SK-N-SH (cell line): ENCODE results near the gene DNAH7. TPM values are rescaled to one million over a fixed set of nuclear protein-coding genes. Genes with fewer than 3 reads are reported as not detected.

Experiments used
- CTCF ChIA-PET: fragments of 300-600, 350-600 bp; formaldehyde crosslinking; extraction: SDS; loops from one replicate; lab custom pipeline; 2021; lab: Yijun Ruan, JAX
- POLR2A ChIA-PET: fragments of 350-600 bp; sonication (Branson Sonifier 250); formaldehyde crosslinking; extraction: SDS; loops from one replicate; lab custom pipeline; 2020; ENCODE audit warnings: antibody characterized with exemption, inconsistent platforms; lab: Yijun Ruan, JAX
- DNase-seq: peaks from one replicate; pipeline ENCODE4 v3.0.0; 2012
- H2AFZ ChIP-seq: fragments of 200-600 bp; sonication (generic); 2 replicates; pipeline ENCODE4 v1.8.1; 2016; ENCODE audit warnings: antibody characterized with exemption, mild to moderate bottlenecking, low read depth
- H3F3A ChIP-seq: fragments of 200-600 bp; sonication (generic); replicated peaks from 2 replicates; pipeline ENCODE3; 2016; ENCODE audit warnings: antibody characterized with exemption, mild to moderate bottlenecking; ENCODE audit not compliant: insufficient read depth
- H3K27ac ChIP-seq, 2 experiments: fragments of 200-500 bp in 1 of 2; fragments of 200-600 bp in 1 of 2; sonication (Bioruptor generic) in 1 of 2; sonication (generic), shearing (Covaris generic) in 1 of 2; 2 replicates each; pipeline versions ENCODE4 v1.5.1 to v1.6.1; 2014 to 2016; ENCODE audit warnings: low read depth in 2 of 2, inconsistent platforms in 1 of 2, low read length in 1 of 2, mild to moderate bottlenecking in 1 of 2, mixed read lengths in 1 of 2
- H3K27me3 ChIP-seq: fragments of 200-600 bp; sonication (generic), shearing (Covaris generic); 2 replicates; pipeline ENCODE4 v1.6.1; 2016; ENCODE audit warnings: mixed run types; ENCODE audit not compliant: insufficient read depth
- H3K36me3 ChIP-seq, 2 experiments: fragments of 200-500 bp in 1 of 2; fragments of 200-600 bp in 1 of 2; sonication (Bioruptor generic) in 1 of 2; sonication (generic) in 1 of 2; replicated peaks in 1 of 2; 2 replicates each; pipeline versions ENCODE3 to v1.5.1; 2014 to 2016; ENCODE audit warnings: low read length in 1 of 2, mild to moderate bottlenecking in 1 of 2; ENCODE audit not compliant: insufficient read depth in 2 of 2, control insufficient read depth in 1 of 2
- H3K4me1 ChIP-seq, 2 experiments: fragments of 200-500 bp in 1 of 2; fragments of 200-600 bp in 1 of 2; sonication (Bioruptor generic) in 1 of 2; sonication (generic), shearing (Covaris generic) in 1 of 2; 2 replicates each; pipeline versions ENCODE4 v1.5.1 to v1.6.1; 2014 to 2016; ENCODE audit warnings: low read depth in 1 of 2, low read length in 1 of 2, mixed run types in 1 of 2; ENCODE audit not compliant: insufficient read depth in 2 of 2, control insufficient read depth in 1 of 2
- H3K4me2 ChIP-seq: fragments of 200-600 bp; sonication (generic), shearing (Covaris generic); 2 replicates; pipeline ENCODE4 v1.6.1; 2017; ENCODE audit warnings: mixed run types
- H3K4me3 ChIP-seq, 2 experiments: fragments of 200-500 bp in 1 of 2; fragments of 200-600 bp in 1 of 2; sonication (Bioruptor generic) in 1 of 2; sonication (generic), shearing (Covaris generic) in 1 of 2; 2 replicates each; pipeline versions ENCODE4 v1.5.1 to v1.8.1; 2014 to 2016; ENCODE audit warnings: low read depth in 2 of 2, inconsistent platforms in 1 of 2, low read length in 1 of 2, mild to moderate bottlenecking in 1 of 2, mixed read lengths in 1 of 2, moderate library complexity in 1 of 2
- H3K79me2 ChIP-seq: fragments of 200-600 bp; sonication (generic); 2 replicates; pipeline ENCODE4 v1.8.1; 2017; ENCODE audit warnings: mild to moderate bottlenecking; ENCODE audit not compliant: insufficient read depth
- H3K9ac ChIP-seq: fragments of 200-600 bp; sonication (generic); 2 replicates; pipeline ENCODE4 v1.6.1; 2017; ENCODE audit warnings: mixed run types
- H3K9me2 ChIP-seq: fragments of 200-600 bp; sonication (generic); 2 replicates; pipeline ENCODE4 v1.6.1; 2017; ENCODE audit warnings: mixed run types
- H3K9me3 ChIP-seq: fragments of 200-600 bp; sonication (generic); 2 replicates; pipeline ENCODE4 v1.6.1; 2017; ENCODE audit warnings: mixed run types, mild to moderate bottlenecking, moderate library complexity
- H4K20me1 ChIP-seq: fragments of 200-600 bp; sonication (generic); 2 replicates; pipeline ENCODE4 v1.6.1; 2017; ENCODE audit warnings: mild to moderate bottlenecking, mixed run types; ENCODE audit not compliant: insufficient read depth
- CTCF ChIP-seq: fragments of 200-600 bp; sonication (generic); IDR thresholded peaks from 2 replicates; pipeline ENCODE4 v1.6.1; 2017; ENCODE audit warnings: antibody characterized with exemption, mild to moderate bottlenecking, moderate library complexity
- ELF1 ChIP-seq: IDR thresholded peaks from 2 replicates; pipeline ENCODE4 v1.4.0; 2012
- EP300 ChIP-seq, 2 experiments: IDR thresholded peaks; 2 replicates each; pipeline versions ENCODE4 v1.4.0 to v1.6.1; 2012; ENCODE audit warnings: borderline replicate concordance in 1 of 2, low read depth in 1 of 2, low read length in 1 of 2
- EZH2phosphoT487 ChIP-seq: fragments of 200-600 bp; sonication (generic); IDR thresholded peaks from 2 replicates; pipeline ENCODE4 v1.6.1; 2017; ENCODE audit warnings: low read depth, mixed run types, mild to moderate bottlenecking, antibody characterized with exemption, moderate library complexity, borderline replicate concordance
- FOSL2 ChIP-seq: IDR thresholded peaks from 2 replicates; pipeline ENCODE4 v1.4.0; 2012; ENCODE audit warnings: low read depth, mild to moderate bottlenecking, moderate library complexity, borderline replicate concordance
- GATA2 ChIP-seq: sonication (generic); formaldehyde crosslinking; IDR thresholded peaks from 2 replicates; pipeline ENCODE4 v1.5.0; 2020; ENCODE audit warnings: mild to moderate bottlenecking, missing genetic modification reagents
- JUND ChIP-seq: IDR thresholded peaks from 2 replicates; pipeline ENCODE4 v1.4.0; 2012
- MAX ChIP-seq: IDR thresholded peaks from 2 replicates; pipeline ENCODE4 v1.4.0; 2012; ENCODE audit warnings: low read depth
- MEF2A ChIP-seq: IDR thresholded peaks from 2 replicates; pipeline ENCODE4 v1.4.0; 2012; ENCODE audit warnings: low read depth, borderline replicate concordance
- NFIC ChIP-seq: IDR thresholded peaks from 2 replicates; pipeline ENCODE4 v1.4.0; 2012; ENCODE audit warnings: borderline replicate concordance
- NRF1 ChIP-seq: IDR thresholded peaks from 2 replicates; pipeline ENCODE4 v1.6.1; 2012; ENCODE audit warnings: low read depth, mild to moderate bottlenecking, low read length
- RAD21 ChIP-seq: IDR thresholded peaks from 2 replicates; pipeline ENCODE4 v1.6.1; 2012; ENCODE audit warnings: mild to moderate bottlenecking, low read length
- RCOR1 ChIP-seq: fragments of 150-350 bp; IDR thresholded peaks from 2 replicates; pipeline ENCODE4 v1.6.1; 2017; ENCODE audit warnings: antibody characterized with exemption, low read length
- RXRA ChIP-seq: IDR thresholded peaks from 2 replicates; pipeline ENCODE4 v1.4.0; 2012; ENCODE audit warnings: low read depth, mild to moderate bottlenecking, borderline replicate concordance
- YY1 ChIP-seq: IDR thresholded peaks from 2 replicates; pipeline ENCODE4 v1.4.0; 2012; ENCODE audit warnings: low read depth, mild to moderate bottlenecking
- WGBS: methylation state at CpG from one replicate; pipeline ENCODE4 v1.1.6; 2017; ENCODE audit warnings: low lambda C conversion rate; 5-methylcytosine and 5-hydroxymethylcytosine counted together
- polyA plus RNA-seq, 3 experiments: library from polyadenylated mRNA; depleted of rRNA; stranded (reverse); fragments of >200 nt; gene quantifications; 2 replicates each; pipeline ENCODE4 v1.2.3, GENCODE V29; 2012
- TF ChIP-seq, protein P1 (sequence below): IDR thresholded peaks from 2 replicates; pipeline ENCODE4; 2012

DNAH7 gene
- polyA plus RNA-seq, 1 of the 3 experiments (the other 2 are of a cell fraction): 1.2 TPM

DNA sequence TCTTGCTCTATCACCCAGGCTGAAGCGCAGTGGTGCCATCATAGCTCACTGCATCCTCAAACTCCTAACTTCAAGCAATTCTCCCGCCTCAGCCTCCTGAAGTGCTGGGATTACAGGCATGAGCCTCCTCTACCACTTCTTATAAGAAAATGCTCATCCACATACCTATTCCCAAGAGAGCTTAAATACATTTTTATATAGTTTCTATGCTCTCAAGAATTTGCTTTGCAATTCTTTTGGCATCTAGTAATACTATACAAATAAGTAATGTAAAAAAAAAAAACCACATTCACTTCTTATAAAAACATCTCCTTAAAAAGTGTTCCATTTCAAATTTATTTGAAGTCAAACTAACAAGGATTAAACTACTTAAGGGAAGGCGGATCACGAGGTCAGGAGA is 197.3 kb downstream of the DNAH7 start:
- no peaks in the 10 kb centered on the region for H3K4me1 ChIP-seq
- no peak overlapping the region for H3K4me2 ChIP-seq
- H3K9me3 ChIP-seq: no peaks in the 10 kb centered on the region
- H3K36me3 ChIP-seq: no peaks in the 10 kb centered on the region
- CTCF ChIA-PET: no interaction called here
- no peaks in the 10 kb centered on the region for H3K9me2 ChIP-seq
- H3F3A ChIP-seq: no peaks in the 10 kb centered on the region
- DNase-seq: no peak
- no peak for TF ChIP-seq NFIC
- TF ChIP-seq, protein P1, sequence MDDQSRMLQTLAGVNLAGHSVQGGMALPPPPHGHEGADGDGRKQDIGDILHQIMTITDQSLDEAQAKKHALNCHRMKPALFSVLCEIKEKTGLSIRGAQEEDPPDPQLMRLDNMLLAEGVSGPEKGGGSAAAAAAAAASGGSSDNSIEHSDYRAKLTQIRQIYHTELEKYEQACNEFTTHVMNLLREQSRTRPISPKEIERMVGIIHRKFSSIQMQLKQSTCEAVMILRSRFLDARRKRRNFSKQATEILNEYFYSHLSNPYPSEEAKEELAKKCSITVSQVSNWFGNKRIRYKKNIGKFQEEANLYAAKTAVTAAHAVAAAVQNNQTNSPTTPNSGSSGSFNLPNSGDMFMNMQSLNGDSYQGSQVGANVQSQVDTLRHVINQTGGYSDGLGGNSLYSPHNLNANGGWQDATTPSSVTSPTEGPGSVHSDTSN: no peak
- no peak for TF ChIP-seq CTCF
- TF ChIP-seq JUND: no peak
- no peak for TF ChIP-seq NRF1
- no peak for TF ChIP-seq ELF1
- TF ChIP-seq MEF2A: no peak
- TF ChIP-seq EP300 (IDR thresholded peaks at IDR 0.05; ENCODE audit: borderline replicate concordance in 1 of 2, low read depth in 1 of 2, low read length in 1 of 2): no peak
- TF ChIP-seq FOSL2: no peak
- TF ChIP-seq RAD21: no peak
- TF ChIP-seq, all 33 proteins: peak for 0
- Histone ChIP-seq H3K9ac (no peak overlapping the region), H2AFZ (no peak overlapping the region), H3K4me3 (no peak overlapping the region), H3K27ac (no peak overlapping the region), H3K79me2 (no peaks in the 10 kb centered on the region), H4K20me1 (no peaks in the 10 kb centered on the region), H3K27me3 (no peaks in the 10 kb centered on the region)
- POLR2A ChIA-PET: no interaction called here
- WGBS: 95% methylated on average over 4 of the region's 4 CpGs

GRCh38 chr2:195864316-195864715 is 204.3 kb downstream of the DNAH7 start:
- H3K9me2 ChIP-seq: no peaks in the 10 kb centered on the region
- H3K4me2 ChIP-seq: no peak overlapping the region
- CTCF ChIA-PET: interaction anchor here (0.9 kb wide), 1 partner anchor 13 kb away, joined by 3 read pairs; no protein-coding TSS in a partner anchor
- no peak overlapping the region for H3K9ac ChIP-seq
- no peaks in the 10 kb centered on the region for H3K4me1 ChIP-seq
- H3K79me2 ChIP-seq: no peaks in the 10 kb centered on the region
- POLR2A ChIA-PET: no interaction called here
- H3K9me3 ChIP-seq: no peaks in the 10 kb centered on the region
- TF ChIP-seq EZH2phosphoT487 (no peak), RXRA (no peak), NRF1 (no peak), JUND (no peak), FOSL2 (no peak), YY1 (no peak), GATA2 (CRISPR knock-in tag) (no peak), MAX (no peak), RCOR1 (no peak), NFIC (no peak)
- TF ChIP-seq, protein P1: no peak
- no peaks in the 10 kb centered on the region for H4K20me1 ChIP-seq
- H3K4me3 ChIP-seq: no peak overlapping the region
- no peaks in the 10 kb centered on the region for H3F3A ChIP-seq
- no peak overlapping the region for H3K27ac ChIP-seq
- no peaks in the 10 kb centered on the region for H3K36me3 ChIP-seq
- H2AFZ ChIP-seq: no peak overlapping the region
- H3K27me3 ChIP-seq: no peaks in the 10 kb centered on the region
- no peak for DNase-seq
- WGBS: 88% methylated on average over 6 of the region's 6 CpGs
